Testis (tissue), 3 donors: ENCODE measurements around the gene PCDHGA12. TPM values are rescaled to one million over a fixed set of nuclear protein-coding genes. Genes with fewer than 3 reads are reported as not detected.
"Not testable (repeated sequence)": the region's sequence is repeated elsewhere in the genome, so short reads cannot be mapped to it uniquely, and the experiment has no call there.

Experiments used
- DNase-seq: peaks from one replicate; pipeline ENCODE4 v3.0.0-alpha.2; 2019
- H3K27ac ChIP-seq, 2 donors: fragments of 200-600 bp; sonication (generic); one replicate each; pipeline ENCODE4 v1.5.1; 2019
- H3K27me3 ChIP-seq: fragments of 200-600 bp; sonication (generic); one replicate; pipeline ENCODE4 v1.5.1; 2019
- H3K36me3 ChIP-seq: fragments of 200-600 bp; sonication (generic); one replicate; pipeline ENCODE4 v1.5.1; 2017; ENCODE audit warnings: low read depth; ENCODE audit errors: missing control alignments
- H3K4me1 ChIP-seq: fragments of 200-600 bp; sonication (generic); one replicate; pipeline ENCODE4 v1.5.1; 2019
- H3K4me3 ChIP-seq, 2 donors: fragments of 200-600 bp; sonication (generic); one replicate each; pipeline ENCODE4 v1.5.1; 2017 to 2019
- H3K9me3 ChIP-seq: fragments of 200-600 bp; sonication (generic); one replicate; pipeline ENCODE4 v1.5.1; 2017
- CTCF ChIP-seq, 3 experiments: fragments of 450-650 bp in 2 of 3; fragments of 200-600 bp in 1 of 3; sonication (generic) in 1 of 3; IDR thresholded peaks; one replicate each; pipeline ENCODE4 v1.5.1; 2016 to 2019; ENCODE audit warnings: antibody characterized with exemption in 3 of 3, mild to moderate bottlenecking in 2 of 3, moderate library complexity in 1 of 3
- POLR2A ChIP-seq: fragments of 450-650 bp; IDR thresholded peaks from one replicate; pipeline ENCODE4 v1.6.1; 2017; ENCODE audit warnings: antibody characterized with exemption, mild to moderate bottlenecking, moderate library complexity
- WGBS, 2 donors: methylation state at CpG; one replicate each; pipeline ENCODE4 v1.1.5; 2018; 5-methylcytosine and 5-hydroxymethylcytosine counted together
- intact Hi-C: fragments of 100-400 bp; cut with DNase I; formaldehyde crosslinking; loops from one replicate; pipeline ENCODE4 v1.15.1; 2023; ENCODE audit warnings: low total_unique reads
- polyA plus RNA-seq: library from polyadenylated mRNA; stranded (reverse); fragments of 350-450 nt; fragmentation: Illumina TruSeq; extraction: RNeasy Lipid Tissue Mini Kit (QIAGEN cat#74804); gene quantifications from one replicate; pipeline ENCODE4 v1.2.3, GENCODE V29; 2014; ENCODE audit warnings: low read depth, low replicate concordance; ENCODE audit not compliant: insufficient read depth
- total RNA-seq, 2 donors: library from RNA; depleted of rRNA; stranded (reverse); fragments of >200 nt; gene quantifications; one replicate each; pipeline ENCODE4 v1.2.3, GENCODE V29; 2016

Gene PCDHGA12
- total and polyA plus RNA-seq, 3 donors from 2014 or later = 2.7 to 11.3 (median 10.3) TPM

GRCh38 chr5:141411575-141411974 lies 18.7 kb upstream of the PCDHGA12 start:
- H3K9me3 ChIP-seq = no peaks in the 10 kb centered on the region
- no peaks in the 10 kb centered on the region for H3K36me3 ChIP-seq
- H3K4me1 ChIP-seq = no peaks in the 10 kb centered on the region
- intact Hi-C loops = no loop called here
- no peak overlapping the region for H3K27ac ChIP-seq
- H3K4me3 ChIP-seq = no peak overlapping the region
- TF ChIP-seq POLR2A (no peak), CTCF (IDR thresholded peaks at IDR 0.05) (no peak)
- WGBS, 2 donors = 71 to 73% methylated on average over 3 of the region's 3 CpGs
- DNase-seq = no peak
- no peaks in the 10 kb centered on the region for H3K27me3 ChIP-seq

GRCh38 chr5:141412854-141413539 lies 17.3 kb upstream of the PCDHGA12 start, which contains the start of gene PCDHGA10:
TSS of gene PCDHGA10 (plus strand) at chr5:141412987. CDS start at chr5:141413176, 189 bp downstream.
- no peak within 1 kb of the TSS for H3K27ac ChIP-seq
- WGBS, 2 donors = 9 to 28% methylated on average over 27 to 31 of the region's 31 CpGs
- H3K4me1 ChIP-seq = no peaks in the 10 kb centered on the region
- no peaks in the 10 kb centered on the region for H3K36me3 ChIP-seq
- peak within 1 kb of the TSS in 1 of 2 donors; percentile 36 for H3K4me3 ChIP-seq
- DNase-seq = peak; percentile 74
- intact Hi-C loops = no loop called here
- H3K9me3 ChIP-seq = no peaks in the 10 kb centered on the region
- H3K27me3 ChIP-seq = no peaks in the 10 kb centered on the region
- TF ChIP-seq CTCF (IDR thresholded peaks at IDR 0.05) (peak in 2 of 3 experiments; percentile 27 to 32), POLR2A (no peak)

DNA sequence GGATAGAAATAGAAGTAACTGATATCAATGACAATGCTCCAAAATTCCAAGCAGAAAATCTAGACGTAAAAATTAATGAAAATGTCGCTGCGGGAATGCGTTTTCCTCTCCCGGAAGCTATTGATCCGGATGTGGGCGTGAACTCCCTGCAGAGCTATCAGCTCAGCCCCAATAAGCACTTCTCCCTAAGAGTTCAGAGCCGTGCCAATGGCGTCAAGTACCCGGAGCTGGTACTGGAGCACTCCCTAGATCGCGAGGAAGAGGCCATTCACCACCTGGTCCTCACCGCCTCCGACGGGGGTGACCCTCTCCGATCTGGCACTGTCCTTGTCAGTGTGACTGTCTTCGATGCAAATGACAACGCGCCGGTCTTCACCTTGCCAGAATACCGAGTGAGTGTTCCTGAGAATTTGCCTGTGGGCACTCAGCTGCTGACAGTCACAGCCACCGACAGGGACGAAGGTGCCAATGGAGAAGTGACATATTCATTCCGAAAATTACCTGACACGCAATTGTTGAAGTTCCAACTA lies 16.7 kb upstream of the PCDHGA12 start:
- no peaks in the 10 kb centered on the region for H3K27me3 ChIP-seq
- TF ChIP-seq CTCF (IDR thresholded peaks at IDR 0.05) (no peak), POLR2A (no peak)
- H3K4me3 ChIP-seq = peak overlapping the region in 1 of 2 donors; percentile 36
- 17 to 28% methylated on average over 21 to 25 of the region's 25 CpGs for WGBS, 2 donors
- H3K4me1 ChIP-seq = no peaks in the 10 kb centered on the region
- no peaks in the 10 kb centered on the region for H3K36me3 ChIP-seq
- intact Hi-C loops = no loop called here
- H3K27ac ChIP-seq = no peak overlapping the region
- DNase-seq = no peak
- H3K9me3 ChIP-seq = no peaks in the 10 kb centered on the region

DNA sequence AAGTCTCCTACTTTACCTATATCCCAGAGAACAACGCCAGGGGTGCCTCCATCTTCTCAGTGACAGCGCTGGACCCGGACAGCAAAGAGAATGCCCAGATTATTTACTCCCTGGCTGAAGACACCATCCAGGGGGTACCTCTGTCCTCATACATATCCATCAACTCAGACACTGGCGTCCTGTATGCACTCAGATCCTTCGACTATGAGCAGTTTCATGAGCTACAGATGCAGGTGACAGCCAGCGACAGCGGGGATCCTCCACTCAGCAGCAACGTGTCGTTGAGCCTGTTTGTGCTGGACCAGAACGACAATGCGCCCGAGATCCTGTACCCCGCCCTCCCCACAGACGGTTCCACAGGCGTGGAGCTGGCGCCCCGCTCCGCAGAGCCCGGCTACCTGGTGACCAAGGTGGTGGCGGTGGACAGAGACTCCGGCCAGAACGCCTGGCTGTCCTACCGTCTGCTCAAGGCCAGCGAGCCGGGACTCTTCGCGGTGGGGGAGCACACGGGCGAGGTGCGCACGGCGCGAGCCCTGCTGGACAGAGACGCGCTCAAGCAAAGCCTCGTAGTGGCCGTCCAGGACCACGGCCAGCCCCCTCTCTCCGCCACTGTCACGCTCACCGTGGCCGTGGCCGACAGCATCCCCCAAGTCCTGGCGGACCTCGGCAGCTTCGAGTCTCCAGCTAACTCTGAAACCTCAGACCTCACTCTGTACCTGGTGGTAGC lies 15.6 kb upstream of the PCDHGA12 start:
- H3K4me1 ChIP-seq, H3K36me3 ChIP-seq, H3K27me3 ChIP-seq, DNase-seq, H3K4me3 ChIP-seq, H3K9me3 ChIP-seq, H3K27ac ChIP-seq, intact Hi-C loops: not testable (repeated sequence)
- WGBS, 2 donors = 23 to 27% methylated on average over 5 to 43 of the region's 46 CpGs

DNA sequence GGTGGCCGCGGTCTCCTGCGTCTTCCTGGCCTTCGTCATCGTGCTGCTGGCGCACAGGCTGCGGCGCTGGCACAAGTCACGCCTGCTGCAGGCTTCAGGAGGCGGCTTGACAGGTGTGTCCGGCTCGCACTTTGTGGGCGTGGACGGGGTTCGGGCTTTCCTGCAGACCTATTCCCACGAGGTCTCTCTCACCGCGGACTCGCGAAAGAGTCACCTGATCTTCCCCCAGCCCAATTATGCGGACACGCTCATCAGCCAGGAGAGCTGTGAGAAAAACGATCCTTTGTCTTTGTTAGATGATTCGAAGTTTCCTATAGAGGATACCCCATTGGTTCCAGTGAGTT lies 15.1 kb upstream of the PCDHGA12 start:
- H3K4me3 ChIP-seq, H3K9me3 ChIP-seq, DNase-seq, intact Hi-C loops, H3K27ac ChIP-seq, H3K4me1 ChIP-seq, H3K36me3 ChIP-seq, H3K27me3 ChIP-seq: not testable (repeated sequence)
- WGBS, 2 donors = 20 to 32% methylated on average over 9 to 24 of the region's 24 CpGs
